ENCODE results near the gene NTN1. TPM values are rescaled to one million over a fixed set of nuclear protein-coding genes. Genes with fewer than 3 reads are reported as not detected.

NTN1 gene
- total RNA-seq, 4 donors from 2014 or later, result 3.3 to 19.2 (median 10.4) TPM

DNA sequence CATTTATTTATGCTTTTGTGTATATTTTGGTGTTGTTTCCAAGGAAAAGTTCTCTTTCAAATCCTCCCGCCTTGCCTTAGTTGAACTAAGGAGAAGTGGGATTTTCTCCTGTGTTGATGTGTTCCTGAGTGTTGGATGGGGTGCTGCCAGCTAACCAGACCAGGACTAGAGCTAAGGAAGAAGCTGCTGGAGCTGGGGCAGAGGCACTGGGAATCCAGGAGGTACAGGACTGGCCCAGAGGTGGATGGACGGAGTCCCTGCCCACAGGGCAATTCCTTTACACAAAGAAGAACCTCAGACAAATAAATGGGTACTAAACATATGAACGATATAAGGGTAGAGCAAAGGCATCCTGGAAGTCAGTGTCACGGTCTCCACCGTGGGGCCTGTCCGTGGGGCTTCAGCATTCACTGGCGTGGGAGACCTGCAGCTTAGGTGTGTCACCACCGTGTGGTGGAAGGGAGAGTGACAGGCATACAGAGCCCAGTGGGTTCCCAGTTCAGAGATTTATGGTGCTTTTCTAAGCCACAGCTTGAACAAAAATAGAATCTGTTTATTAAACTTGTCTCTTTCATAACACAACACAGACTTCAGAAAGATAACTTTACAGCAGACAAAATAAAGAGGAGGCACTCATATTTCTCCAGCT lies 270.7 kb downstream of the NTN1 start:
- Histone ChIP-seq H3K36me3 (no peaks in the 10 kb centered on the region), H3K27ac (peak overlapping the region; percentile 75 to 78), H3K27me3 (no peaks in the 10 kb centered on the region), H3K4me1 (peaks cover 0 to 7% of the 10 kb centered on the region in 2 donors), H3K4me3 (no peak overlapping the region), H3K9me3 (no peaks in the 10 kb centered on the region)
- no peak for TF ChIP-seq POLR2A (IDR thresholded peaks at IDR 0.05)
- TF ChIP-seq, protein P1, sequence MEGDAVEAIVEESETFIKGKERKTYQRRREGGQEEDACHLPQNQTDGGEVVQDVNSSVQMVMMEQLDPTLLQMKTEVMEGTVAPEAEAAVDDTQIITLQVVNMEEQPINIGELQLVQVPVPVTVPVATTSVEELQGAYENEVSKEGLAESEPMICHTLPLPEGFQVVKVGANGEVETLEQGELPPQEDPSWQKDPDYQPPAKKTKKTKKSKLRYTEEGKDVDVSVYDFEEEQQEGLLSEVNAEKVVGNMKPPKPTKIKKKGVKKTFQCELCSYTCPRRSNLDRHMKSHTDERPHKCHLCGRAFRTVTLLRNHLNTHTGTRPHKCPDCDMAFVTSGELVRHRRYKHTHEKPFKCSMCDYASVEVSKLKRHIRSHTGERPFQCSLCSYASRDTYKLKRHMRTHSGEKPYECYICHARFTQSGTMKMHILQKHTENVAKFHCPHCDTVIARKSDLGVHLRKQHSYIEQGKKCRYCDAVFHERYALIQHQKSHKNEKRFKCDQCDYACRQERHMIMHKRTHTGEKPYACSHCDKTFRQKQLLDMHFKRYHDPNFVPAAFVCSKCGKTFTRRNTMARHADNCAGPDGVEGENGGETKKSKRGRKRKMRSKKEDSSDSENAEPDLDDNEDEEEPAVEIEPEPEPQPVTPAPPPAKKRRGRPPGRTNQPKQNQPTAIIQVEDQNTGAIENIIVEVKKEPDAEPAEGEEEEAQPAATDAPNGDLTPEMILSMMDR (IDR thresholded peaks at IDR 0.05), result peak; percentile 66 to 79 (median 72)
- intact Hi-C loops (cut with DNase I; ENCODE audit: low total_unique reads), result no loop called here
- peak; percentile 69 to 77 for DNase-seq

DNA sequence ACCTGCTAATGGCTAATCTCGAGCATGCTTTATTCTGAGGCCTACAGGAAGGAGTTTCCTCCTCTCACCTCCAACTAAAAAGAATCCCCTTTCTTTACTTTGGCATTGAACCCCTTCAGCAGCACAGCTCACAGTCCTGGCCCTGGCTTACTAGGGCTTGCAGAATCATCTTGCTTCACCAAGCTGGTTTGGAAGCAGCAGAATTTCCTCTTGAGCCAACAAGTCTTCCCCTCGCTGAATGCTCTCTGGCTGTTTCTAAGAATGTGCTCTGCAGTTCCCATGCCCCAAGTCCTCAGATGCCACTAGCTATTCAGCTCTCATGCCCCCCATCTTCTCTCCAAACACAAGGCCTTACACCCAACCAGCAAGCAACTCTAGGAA lies 271.2 kb downstream of the NTN1 start:
- Histone ChIP-seq H3K9me3 (no peaks in the 10 kb centered on the region), H3K36me3 (no peaks in the 10 kb centered on the region), H3K4me1 (peaks cover 0 to 7% of the 10 kb centered on the region in 2 donors), H3K27ac (peak overlapping the region; percentile 75 to 78), H3K27me3 (no peaks in the 10 kb centered on the region), H3K4me3 (no peak overlapping the region)
- TF ChIP-seq, protein P1 (IDR thresholded peaks at IDR 0.05), result no peak
- TF ChIP-seq POLR2A (IDR thresholded peaks at IDR 0.05), result no peak
- peak in 1 of 2 donors; percentile 32 for DNase-seq
- intact Hi-C loops (cut with DNase I; ENCODE audit: low total_unique reads), result no loop called here

Small RNAs within 50 kb of the gene (small RNA-seq; reads per million reads assigned to genes)
- gene AC005695.3, result not detected

Other genes starting within 250 kb of the NTN1 start
- 1 to 10 TPM in 1 of 4 donors, not detected in 3; 2.4 TPM for gene MFSD6L, start 222.1 kb upstream of the NTN1 start, total RNA-seq
- 10 to 100 TPM in 1 of 4 donors, 1 to 10 TPM in 1, under 1 TPM in 1, not detected in 1; 0.34 to 24.6 (median 1.1) TPM for gene PIK3R6, start 153.8 kb upstream of the NTN1 start, total RNA-seq
- gene PIK3R5, start 55.8 kb upstream of the NTN1 start, total RNA-seq, result 10 to 100 TPM in 2 of 4 donors, 1 to 10 TPM in 2; 1.6 to 12.0 (median 8.4) TPM

All from uterus (tissue), 4 donors.